ENCODE measurements around the gene ZFAND4. TPM values are rescaled to one million over a fixed set of nuclear protein-coding genes. Genes with fewer than 3 reads are reported as not detected.

The ZFAND4 gene
- total and polyA plus RNA-seq, 12 donors: 3.2 to 12.5 (median 10.3) TPM

DNA sequence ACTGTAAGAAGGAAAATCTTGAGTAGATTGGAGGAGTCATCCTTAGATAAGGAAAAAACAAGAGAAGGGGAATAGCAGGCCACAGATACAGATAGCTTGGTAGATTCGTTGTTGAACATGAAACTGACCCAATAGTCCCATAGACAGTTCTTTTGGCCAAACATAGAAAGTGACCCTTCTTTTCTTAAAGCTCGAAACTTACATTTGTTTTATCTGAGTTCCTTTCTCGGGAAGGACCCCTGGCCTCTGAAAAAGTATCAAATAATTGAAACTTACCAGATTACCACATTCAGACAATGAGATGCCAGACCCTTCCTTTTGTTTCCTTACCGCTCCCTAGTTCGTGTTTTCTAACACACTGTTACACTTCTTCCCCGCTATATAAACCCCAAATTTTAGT is 72.9 kb downstream of the ZFAND4 start:
- intact Hi-C loops (cut with DNase I): loop anchor here in 5 of 10 donors (5.0 to 10.0 kb wide), 3 partner anchors 75 to 135 kb away; partner anchors contain the start of gene ZFAND4 (in 1 of the 5)
- DNase-seq: no peak
- H3K4me1 ChIP-seq: peaks cover 0 to 11% (median 0%) of the 10 kb centered on the region in 9 donors

DNA sequence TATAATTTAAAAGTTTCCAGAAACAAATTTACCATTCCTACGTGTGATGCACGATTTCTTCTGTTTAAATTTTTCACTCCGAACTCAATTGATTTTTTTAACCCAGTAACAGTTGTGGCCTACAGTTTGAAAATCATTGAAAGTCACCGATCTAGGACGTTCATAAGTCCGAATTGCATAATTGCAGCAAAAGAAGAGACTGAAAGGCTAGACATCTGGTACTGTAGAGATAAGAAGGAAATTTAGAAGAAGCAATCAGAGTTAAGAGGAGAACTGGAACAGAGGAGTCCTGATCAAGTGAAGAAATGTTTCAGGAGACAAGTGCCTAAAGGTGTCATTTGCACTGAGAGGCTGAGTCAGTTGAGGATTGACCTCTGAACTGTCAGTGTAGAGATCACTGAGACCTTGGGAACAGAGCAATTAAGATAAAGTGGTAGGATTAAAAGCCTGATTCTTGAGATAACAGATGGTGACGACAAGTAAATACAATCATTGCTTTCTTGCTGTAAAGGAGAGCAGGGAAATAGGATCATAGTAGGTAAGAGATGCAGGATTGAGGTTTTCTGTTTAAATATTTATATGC is 73.5 kb downstream of the ZFAND4 start:
- H3K9me3 ChIP-seq: no peaks in the 10 kb centered on the region
- no peak overlapping the region for H3K27ac ChIP-seq
- 85 to 86% methylated on average over 7 of the region's 7 CpGs for WGBS, 2 donors
- intact Hi-C loops (cut with DNase I): loop anchor here in 5 of 10 donors (5.0 to 10.0 kb wide), 3 partner anchors 76 to 134 kb away; partner anchors contain the start of gene ZFAND4 (in 1 of the 5)
- no peak overlapping the region for H3K4me3 ChIP-seq
- DNase-seq (no peak), ATAC-seq (no peak)
- TF ChIP-seq, protein P1, sequence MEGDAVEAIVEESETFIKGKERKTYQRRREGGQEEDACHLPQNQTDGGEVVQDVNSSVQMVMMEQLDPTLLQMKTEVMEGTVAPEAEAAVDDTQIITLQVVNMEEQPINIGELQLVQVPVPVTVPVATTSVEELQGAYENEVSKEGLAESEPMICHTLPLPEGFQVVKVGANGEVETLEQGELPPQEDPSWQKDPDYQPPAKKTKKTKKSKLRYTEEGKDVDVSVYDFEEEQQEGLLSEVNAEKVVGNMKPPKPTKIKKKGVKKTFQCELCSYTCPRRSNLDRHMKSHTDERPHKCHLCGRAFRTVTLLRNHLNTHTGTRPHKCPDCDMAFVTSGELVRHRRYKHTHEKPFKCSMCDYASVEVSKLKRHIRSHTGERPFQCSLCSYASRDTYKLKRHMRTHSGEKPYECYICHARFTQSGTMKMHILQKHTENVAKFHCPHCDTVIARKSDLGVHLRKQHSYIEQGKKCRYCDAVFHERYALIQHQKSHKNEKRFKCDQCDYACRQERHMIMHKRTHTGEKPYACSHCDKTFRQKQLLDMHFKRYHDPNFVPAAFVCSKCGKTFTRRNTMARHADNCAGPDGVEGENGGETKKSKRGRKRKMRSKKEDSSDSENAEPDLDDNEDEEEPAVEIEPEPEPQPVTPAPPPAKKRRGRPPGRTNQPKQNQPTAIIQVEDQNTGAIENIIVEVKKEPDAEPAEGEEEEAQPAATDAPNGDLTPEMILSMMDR (IDR thresholded peaks at IDR 0.05): no peak
- H3K36me3 ChIP-seq: no peaks in the 10 kb centered on the region
- peaks cover 0 to 25% (median 4%) of the 10 kb centered on the region in 7 donors for H3K27me3 ChIP-seq
- H3K4me1 ChIP-seq: peaks cover 0 to 11% (median 4%) of the 10 kb centered on the region in 9 donors

More for the DNA sequence above, 72.9 kb downstream of the ZFAND4 start:
- WGBS, 2 donors: 91% methylated on average over 6 of the region's 6 CpGs
- H3K36me3 ChIP-seq: no peaks in the 10 kb centered on the region
- no peak overlapping the region for H3K27ac ChIP-seq
- TF ChIP-seq, protein P1 (IDR thresholded peaks at IDR 0.05): no peak
- ATAC-seq: no peak
- peaks cover 0 to 25% (median 4%) of the 10 kb centered on the region in 7 donors for H3K27me3 ChIP-seq
- no peak overlapping the region for H3K4me3 ChIP-seq
- no peaks in the 10 kb centered on the region for H3K9me3 ChIP-seq

DNA sequence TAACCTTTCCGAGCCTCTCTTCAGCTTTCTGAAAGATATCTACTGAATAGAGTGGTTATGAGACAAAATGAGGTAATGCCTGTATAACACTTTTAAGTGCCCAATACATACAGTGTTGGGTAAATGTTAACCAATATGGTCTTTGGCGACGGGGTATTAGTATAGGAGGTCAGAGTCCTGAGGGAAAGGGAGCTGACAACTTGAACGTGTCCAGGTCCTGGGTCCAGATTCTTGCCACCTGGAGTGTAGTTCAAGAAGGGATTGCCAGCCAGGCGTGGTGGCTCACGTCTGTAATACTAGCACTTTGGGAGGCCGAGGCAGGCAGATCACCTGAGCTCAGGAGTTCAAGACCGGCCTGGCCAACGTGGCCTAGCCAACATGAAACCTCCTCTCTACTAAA is 76.0 kb downstream of the ZFAND4 start:
- intact Hi-C loops (cut with DNase I): loop anchor here in 5 of 10 donors (5.0 to 10.0 kb wide), 3 partner anchors 78 to 132 kb away; partner anchors contain the start of gene ZFAND4 (in 1 of the 5)
- Histone ChIP-seq H3K36me3 (no peaks in the 10 kb centered on the region), H3K4me1 (peaks cover 0 to 35% (median 24%) of the 10 kb centered on the region in 9 donors), H3K27me3 (peaks cover 0 to 25% (median 4%) of the 10 kb centered on the region in 7 donors), H3K27ac (no peak overlapping the region), H3K4me3 (no peak overlapping the region), H3K9me3 (no peaks in the 10 kb centered on the region)
- ATAC-seq (no peak), DNase-seq (no peak)
- 83 to 86% methylated on average over 9 of the region's 9 CpGs for WGBS, 2 donors
- TF ChIP-seq, protein P1 (IDR thresholded peaks at IDR 0.05): no peak

DNA sequence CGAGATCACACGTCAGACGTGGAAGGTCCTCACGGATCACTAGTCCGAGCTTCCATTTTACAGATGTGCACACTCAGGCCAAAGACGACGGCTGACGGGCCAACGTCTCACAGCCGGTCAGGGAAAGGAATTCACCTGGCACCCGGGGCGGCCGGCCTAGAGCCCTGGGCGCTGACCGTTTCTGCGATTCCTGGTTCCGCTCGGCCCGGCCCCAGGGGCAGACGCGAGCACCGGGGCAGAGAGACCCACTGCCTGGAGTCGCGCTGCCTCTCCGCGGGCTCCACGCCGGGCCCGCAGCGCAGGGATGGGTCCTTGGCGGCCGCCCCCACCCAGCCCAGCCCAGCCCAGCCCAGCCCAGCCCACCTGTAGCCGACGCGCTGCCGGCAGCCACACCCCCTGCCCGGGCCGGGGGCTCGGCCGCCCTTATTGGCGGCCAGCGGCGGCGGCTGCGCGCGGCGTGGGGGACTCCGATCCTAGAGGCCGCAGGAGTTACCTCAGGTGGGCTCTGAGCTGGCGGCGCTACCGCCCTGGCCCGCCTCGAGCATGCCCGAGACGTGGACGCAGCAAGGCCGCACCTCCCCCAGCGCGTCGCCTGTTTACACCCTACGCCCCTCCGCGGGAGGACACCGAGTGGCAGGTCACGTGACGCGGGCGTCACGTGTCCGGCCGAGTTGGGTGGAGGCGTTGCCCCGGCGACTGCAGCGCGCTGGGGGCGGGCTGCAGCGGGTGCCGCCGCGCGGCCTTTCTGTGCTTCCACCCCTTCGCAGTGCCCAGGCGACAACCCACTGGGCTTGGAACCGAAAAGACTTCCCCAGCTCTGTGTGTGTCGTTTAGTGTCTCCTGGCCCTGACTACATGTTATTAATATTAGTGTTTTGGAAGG is 78.1 kb downstream of the ZFAND4 start:
- peak overlapping the region; percentile 38 to 77 (median 67) for H3K27ac ChIP-seq
- intact Hi-C loops (cut with DNase I): loop anchor here in 6 of 10 donors (1.0 to 10.0 kb wide), 5 partner anchors 78 to 130 kb away; partner anchors contain the start of gene ZFAND4 (in 4 of the 6)
- peaks cover 0 to 7% (median 0%) of the 10 kb centered on the region in 11 donors for H3K9me3 ChIP-seq
- peak overlapping the region; percentile 61 to 96 (median 82) for H3K4me3 ChIP-seq
- WGBS, 2 donors: 0 to 1% methylated on average over 82 to 88 of the region's 88 CpGs
- peaks cover 0 to 8% (median 0%) of the 10 kb centered on the region in 9 donors for H3K36me3 ChIP-seq
- TF ChIP-seq, protein P1 (IDR thresholded peaks at IDR 0.05): peak in 4 of 9 donors; percentile 17 to 42 (median 32)
- DNase-seq (peak; percentile 91 to 94), ATAC-seq (peak; percentile 98 to 100 (median 99))
- H3K27me3 ChIP-seq: peaks cover 0 to 9% (median 0%) of the 10 kb centered on the region in 7 donors
- peaks cover 0 to 34% (median 25%) of the 10 kb centered on the region in 9 donors for H3K4me1 ChIP-seq

Measured in heart right ventricle (tissue), 16 donors.